ENCODE results near the gene HYAL3.

- TF ChIP-seq EZH2 (IDR thresholded peaks at IDR 0.05; ENCODE audit: insufficient read depth, poor library complexity, severe bottlenecking) (no peak), EZH2phosphoT487 (IDR thresholded peaks at IDR 0.05; ENCODE audit: insufficient read depth, low read depth) (no peak)
These were observed 22.3 kb upstream of the HYAL3 start for GRCh38 chr3:50321336-50322114.

Measured in GM23248 (cell line).